A549 (cell line): ENCODE data around the gene PSMB7. TPM values are rescaled to one million over a fixed set of nuclear protein-coding genes. Genes with fewer than 3 reads are reported as not detected.

ENCODE experiments used
- ATAC-seq, 2 experiments: fragments of 200-7000 bp in 1 of 2; fragments of >200 bp in 1 of 2; cut with Nextera tagmentation in 1 of 2; cut with Tn5 transposase in 1 of 2; 3 replicates each; pipeline versions ENCODE4 v1.8.0 to v1.9.1; 2018 to 2020; ENCODE audit warnings: mild to moderate bottlenecking in 1 of 2, moderate library complexity in 1 of 2
- CTCF ChIA-PET: fragments of 300-600 bp; sonication (Branson Sonifier 250); formaldehyde crosslinking; extraction: SDS; loops from one replicate; lab custom pipeline; 2021; ENCODE audit warnings: antibody characterized with exemption, inconsistent platforms; lab: Yijun Ruan, JAX
- POLR2A ChIA-PET: fragments of 350-600 bp; formaldehyde crosslinking; extraction: SDS; loops from one replicate; lab custom pipeline; 2021; ENCODE audit warnings: antibody characterized with exemption, inconsistent platforms; lab: Yijun Ruan, JAX
- DNase-seq, 2 experiments: peaks; one replicate each; pipeline versions ENCODE4 v3.0.0 to v3.0.0-alpha.2; 2011 to 2016; ENCODE audit warnings: low read depth in 1 of 2, low spot score in 1 of 2
- FAIRE-seq: peaks from 2 replicates; lab custom pipeline; 2011; peaks lifted over from hg19 to GRCh38; lab: Jason Lieb, UNC
- H3K27ac ChIP-seq, 2 experiments: fragments of >200 bp; sonication (Bioruptor Twin); formaldehyde crosslinking; 3 replicates each; pipeline ENCODE4 v1.5.1; 2016 to 2017
- H3K4me1 ChIP-seq: fragments of >200 bp; sonication (Bioruptor Twin); formaldehyde crosslinking; 3 replicates; pipeline ENCODE4 v1.6.1; 2016
- H3K4me2 ChIP-seq: fragments of >200 bp; sonication (Bioruptor Twin); formaldehyde crosslinking; 3 replicates; pipeline ENCODE4 v1.6.1; 2016
- H3K4me3 ChIP-seq: fragments of >200 bp; sonication (Bioruptor Twin); formaldehyde crosslinking; 3 replicates; pipeline ENCODE4 v1.5.1; 2016
- H3K9me3 ChIP-seq: fragments of >200 bp; sonication (Bioruptor Twin); formaldehyde crosslinking; 3 replicates; pipeline ENCODE4 v1.6.1; 2016
- ATOH8 ChIP-seq: fragments of 250-450 bp; sonication (Bioruptor Pico); IDR thresholded peaks from 2 replicates; pipeline ENCODE4 v1.5.0; 2020; ENCODE audit warnings: low read depth, mild to moderate bottlenecking, moderate library complexity
- BHLHE40 ChIP-seq: IDR thresholded peaks from 2 replicates; pipeline ENCODE4 v1.6.1; 2012; ENCODE audit warnings: low read depth, low read length, inconsistent platforms
- CEBPB ChIP-seq, 2 experiments: fragments of >200 bp in 1 of 2; sonication (Bioruptor Twin) in 1 of 2; formaldehyde crosslinking in 1 of 2; IDR thresholded peaks; 2 replicates each; pipeline ENCODE4 v1.6.1; 2012 to 2016
- CHD4 ChIP-seq: fragments of 200-600 bp; sonication (generic); IDR thresholded peaks from 2 replicates; pipeline ENCODE4 v1.6.1; 2016; ENCODE audit warnings: antibody characterized with exemption, mild to moderate bottlenecking, borderline replicate concordance
- E2F6 ChIP-seq: IDR thresholded peaks from 2 replicates; pipeline ENCODE4 v1.6.1; 2012; ENCODE audit warnings: low read depth, borderline replicate concordance
- ESRRA ChIP-seq: fragments of 150-350 bp; IDR thresholded peaks from 2 replicates; pipeline ENCODE4 v1.6.1; 2014; ENCODE audit warnings: mild to moderate bottlenecking, low read length, borderline replicate concordance
- FOSL2 ChIP-seq, 2 experiments: fragments of 450-650 bp in 1 of 2; fragments of >200 bp in 1 of 2; sonication (Bioruptor Twin) in 1 of 2; formaldehyde crosslinking; IDR thresholded peaks; 2 replicates each; pipeline versions ENCODE4 v1.5.0 to v1.6.1; 2016 to 2020; ENCODE audit warnings: mild to moderate bottlenecking in 1 of 2, moderate library complexity in 1 of 2
- GATA3 ChIP-seq: IDR thresholded peaks from 2 replicates; pipeline ENCODE4 v1.6.1; 2012; ENCODE audit warnings: borderline replicate concordance
- HOXA7 ChIP-seq: fragments of 250-450 bp; sonication (Bioruptor Pico); IDR thresholded peaks from 2 replicates; pipeline ENCODE4 v1.5.0; 2020; ENCODE audit warnings: mild to moderate bottlenecking, moderate library complexity
- HOXB5 ChIP-seq: fragments of 250-450 bp; sonication (Bioruptor Pico); IDR thresholded peaks from 2 replicates; pipeline ENCODE4 v1.5.0; 2020; ENCODE audit warnings: mild to moderate bottlenecking, moderate library complexity
- JUNB ChIP-seq: fragments of >200 bp; sonication (Bioruptor Twin); formaldehyde crosslinking; IDR thresholded peaks from 2 replicates; pipeline ENCODE4 v1.6.1; 2016
- NFE2L2 ChIP-seq: fragments of 150-350 bp; conservative IDR thresholded peaks from 2 replicates; pipeline ENCODE4 v1.6.1; 2014; ENCODE audit warnings: low read length
- NR3C1 ChIP-seq: fragments of >200 bp; sonication (Bioruptor Twin); formaldehyde crosslinking; IDR thresholded peaks from 3 replicates; pipeline ENCODE4 v1.6.1; 2017
- RFX5 ChIP-seq: fragments of 450-650 bp; IDR thresholded peaks from 2 replicates; pipeline ENCODE4 v1.7.1; 2014; ENCODE audit warnings: antibody characterized with exemption, mild to moderate bottlenecking, moderate library complexity
- TFCP2L1 ChIP-seq: fragments of 250-450 bp; sonication (Bioruptor Pico); IDR thresholded peaks from 2 replicates; pipeline ENCODE4 v1.5.0; 2021; ENCODE audit warnings: mild to moderate bottlenecking
- TP53 ChIP-seq: fragments of 250-450 bp; sonication (Bioruptor Pico); IDR thresholded peaks from 2 replicates; pipeline ENCODE4 v1.5.0; 2021; ENCODE audit warnings: mild to moderate bottlenecking, moderate library complexity
- ZC3H11A ChIP-seq: fragments of 450-650 bp; IDR thresholded peaks from 2 replicates; pipeline ENCODE4 v1.6.1; 2014; ENCODE audit warnings: antibody characterized with exemption, mild to moderate bottlenecking
- WGBS: methylation state at CpG from one replicate; pipeline ENCODE4 v1.1.6; 2017; ENCODE audit errors: missing lambda C conversion rate; 5-methylcytosine and 5-hydroxymethylcytosine counted together
- polyA plus RNA-seq, 4 experiments: library from polyadenylated mRNA; depleted of rRNA in 3 of 4; stranded (reverse); fragments of >200 nt; fragmentation: RNase III in 1 of 4; extraction: RNeasy Plus Mini Kit Qiagen cat#74134 plus additional on column Dnase treatment in 1 of 4; gene quantifications; 2 replicates in 3 of 4; 3 replicates in 1 of 4; pipeline ENCODE4 v1.2.3, GENCODE V29; 2011 to 2017
- TF ChIP-seq, protein P1 (sequence below): IDR thresholded peaks from 2 replicates; pipeline ENCODE4 v1.6.1; 2012
- TF ChIP-seq, protein P2 (sequence below): IDR thresholded peaks from 2 replicates; pipeline ENCODE4 v1.6.1; 2012
- TF ChIP-seq, protein P3 (sequence below): fragments of 200-600 bp; sonication (generic); IDR thresholded peaks from 2 replicates; pipeline ENCODE4 v1.6.1; 2016; ENCODE audit warnings: antibody characterized with exemption, mild to moderate bottlenecking, moderate library complexity

Gene PSMB7
- polyA plus RNA-seq, 2 of the 4 experiments (the other 2 are of a cell fraction) = 332 to 418 TPM

- Histone ChIP-seq H3K9me3 (no peaks in the 10 kb centered on the region), H3K4me1 (peaks cover 75% of the 10 kb centered on the region), H3K4me3 (0 out of 3 replicates have a peak overlapping the region, but pooled peaks have one; percentile 6), H3K4me2 (peak overlapping the region; percentile 64), H3K27ac (peak overlapping the region; percentile 68 to 84)
- 43% methylated on average over 12 of the region's 12 CpGs for WGBS
- ChIA-PET CTCF (interaction anchor here (0.6 to 32.7 kb wide), 15 partner anchors 15 to 868 kb away, joined by 3 to 429 read pairs (median 4); partner anchors contain the start of gene PSMB7), POLR2A (interaction anchor here (1.1 to 1.2 kb wide), 2 partner anchors 8 to 10 kb away, joined by 3 read pairs; no protein-coding TSS in a partner anchor)
- DNase-seq (peak in 1 of 2 experiments; percentile 29), ATAC-seq (peak; percentile 17 to 30; a peak in 4 of 6 replicates), FAIRE-seq (no peak)
- no peak for TF ChIP-seq NFE2L2
- no peak for TF ChIP-seq HOXA7 (CRISPR knock-in tag)
- peak in 1 of 2 experiments; percentile 64; a peak in 2 of 4 replicates for TF ChIP-seq CEBPB (IDR thresholded peaks at IDR 0.05)
Observed at GRCh38 chr9:124392254-124392870, 22.9 kb downstream of the PSMB7 start.

DNA sequence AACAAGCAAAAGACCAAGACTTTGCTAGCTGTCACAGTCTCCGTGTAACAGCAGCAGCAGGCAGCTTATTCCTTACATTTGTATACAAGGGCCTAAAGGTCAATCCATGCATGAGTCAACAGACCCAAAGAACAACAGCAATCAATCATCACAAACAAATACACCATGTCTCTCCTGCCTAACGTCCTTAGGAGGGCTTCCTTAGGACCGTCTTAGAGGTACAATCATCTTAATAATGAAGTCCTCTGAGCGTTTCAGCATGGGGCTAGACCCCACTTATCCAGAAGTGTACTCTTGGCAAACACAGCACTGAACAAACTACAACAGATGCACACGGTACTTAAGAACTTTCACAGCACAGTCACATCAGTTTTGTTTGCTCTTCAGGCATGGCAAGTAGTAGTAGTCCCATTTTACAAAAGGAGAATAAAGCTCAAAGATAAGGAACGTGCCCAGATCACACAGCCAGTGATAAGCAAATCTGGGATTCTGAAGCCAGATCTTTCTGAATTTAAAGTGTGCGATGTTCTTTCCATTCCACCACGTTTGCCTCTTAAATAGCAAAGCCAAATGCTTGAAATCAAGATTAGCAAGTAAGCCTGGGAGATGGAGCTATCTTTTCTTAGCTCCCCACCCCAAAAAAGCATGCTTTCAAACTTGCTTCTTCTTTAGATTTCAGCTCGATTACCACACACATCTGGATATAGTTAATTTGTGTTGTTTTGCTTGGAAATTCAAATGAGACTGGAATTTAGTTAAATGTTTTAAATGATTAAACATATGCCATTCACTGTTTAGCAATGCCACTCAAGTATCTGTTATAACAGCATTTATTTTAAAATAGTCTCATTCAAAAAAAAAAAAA, 24.2 kb downstream of the PSMB7 start:
- FAIRE-seq (peak; percentile 13), DNase-seq (peak; percentile 71 to 82)
- H3K4me2 ChIP-seq = peak overlapping the region; percentile 64
- 8% methylated on average over 9 of the region's 9 CpGs for WGBS
- peak overlapping the region; percentile 68 to 72; a peak in 5 of 6 replicates for H3K27ac ChIP-seq
- CTCF ChIA-PET = interaction anchor here (0.6 to 32.7 kb wide), 6 partner anchors 14 to 574 kb away, joined by 3 to 429 read pairs (median 4); partner anchors contain the start of gene PSMB7
- TF ChIP-seq, protein P1, sequence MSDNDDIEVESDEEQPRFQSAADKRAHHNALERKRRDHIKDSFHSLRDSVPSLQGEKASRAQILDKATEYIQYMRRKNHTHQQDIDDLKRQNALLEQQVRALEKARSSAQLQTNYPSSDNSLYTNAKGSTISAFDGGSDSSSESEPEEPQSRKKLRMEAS = peak; percentile 78
- peak; percentile 94; the same call in 1 of the 2 replicates for TF ChIP-seq HOXB5 (CRISPR knock-in tag)
- 0 out of 2 replicates have a peak, but pooled peaks have one; percentile 31 for TF ChIP-seq JUNB
- TF ChIP-seq, protein P2, sequence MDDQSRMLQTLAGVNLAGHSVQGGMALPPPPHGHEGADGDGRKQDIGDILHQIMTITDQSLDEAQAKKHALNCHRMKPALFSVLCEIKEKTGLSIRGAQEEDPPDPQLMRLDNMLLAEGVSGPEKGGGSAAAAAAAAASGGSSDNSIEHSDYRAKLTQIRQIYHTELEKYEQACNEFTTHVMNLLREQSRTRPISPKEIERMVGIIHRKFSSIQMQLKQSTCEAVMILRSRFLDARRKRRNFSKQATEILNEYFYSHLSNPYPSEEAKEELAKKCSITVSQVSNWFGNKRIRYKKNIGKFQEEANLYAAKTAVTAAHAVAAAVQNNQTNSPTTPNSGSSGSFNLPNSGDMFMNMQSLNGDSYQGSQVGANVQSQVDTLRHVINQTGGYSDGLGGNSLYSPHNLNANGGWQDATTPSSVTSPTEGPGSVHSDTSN = peak; percentile 78
- TF ChIP-seq TFCP2L1 = no peak
- TF ChIP-seq ZC3H11A = no peak
- no peak for TF ChIP-seq FOSL2 (IDR thresholded peaks at IDR 0.05)
- peak; percentile 74 for TF ChIP-seq FOSL2 (CRISPR knock-in tag; IDR thresholded peaks at IDR 0.05)
- TF ChIP-seq CEBPB (IDR thresholded peaks at IDR 0.05) = peak in 1 of 2 experiments; percentile 59; a peak in 1 of 4 replicates
- no peak for TF ChIP-seq TP53 (CRISPR knock-in tag)
- peak; percentile 87 for TF ChIP-seq GATA3
- TF ChIP-seq, all 56 proteins: peak for 7
- no peaks in the 10 kb centered on the region for H3K9me3 ChIP-seq
- H3K4me3 ChIP-seq = no peak overlapping the region
- peak; percentile 17 to 74; a peak in 3 of 6 replicates for ATAC-seq
- POLR2A ChIA-PET = interaction anchor here (1.2 kb wide), 1 partner anchor 11 kb away, joined by 3 read pairs; no protein-coding TSS in a partner anchor
- H3K4me1 ChIP-seq = peaks cover 88% of the 10 kb centered on the region

DNA sequence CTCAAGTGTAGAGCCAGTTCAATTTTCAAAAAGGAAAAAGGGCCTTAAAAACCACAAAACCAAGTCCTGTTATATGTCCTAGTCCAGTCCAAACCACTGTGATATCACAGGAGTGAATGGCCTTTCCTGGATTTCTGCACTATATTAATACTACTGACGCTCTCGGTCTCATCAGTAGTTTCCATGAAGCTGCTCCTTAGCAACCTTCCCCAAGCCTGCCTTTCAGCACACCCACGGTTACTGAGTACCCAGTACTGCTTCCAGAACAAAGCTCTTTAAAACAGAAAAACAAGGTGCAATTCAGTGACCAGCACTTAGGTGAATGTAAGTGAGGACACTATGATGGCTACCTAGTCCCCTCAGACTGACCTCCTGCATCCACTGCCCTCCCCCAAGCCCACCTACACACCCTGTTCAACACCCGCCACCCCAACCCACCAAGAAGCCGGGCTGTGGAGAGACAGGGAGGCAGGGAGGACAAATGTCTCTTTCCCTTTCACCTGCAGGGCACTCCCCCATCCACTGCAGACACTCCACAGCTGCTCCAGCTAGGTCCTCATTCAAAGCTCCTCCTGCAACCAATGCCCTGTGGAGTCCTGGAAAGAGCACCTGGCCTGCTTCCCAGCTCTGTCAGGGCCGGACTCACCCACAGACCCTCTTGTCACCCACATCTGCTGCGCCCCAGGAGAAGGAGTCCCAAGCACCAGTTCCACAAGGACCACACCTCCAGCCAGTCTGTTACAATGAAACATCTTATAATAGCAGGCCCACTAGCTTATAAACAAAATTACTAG, 25.9 kb downstream of the PSMB7 start:
- ChIA-PET CTCF (interaction anchor here (1.1 to 32.7 kb wide), 6 partner anchors 12 to 317 kb away, joined by 3 to 429 read pairs (median 11); partner anchors contain the start of gene PSMB7), POLR2A (no interaction called here)
- H3K4me3 ChIP-seq = no peak overlapping the region
- H3K4me1 ChIP-seq = peaks cover 89% of the 10 kb centered on the region
- H3K9me3 ChIP-seq = no peaks in the 10 kb centered on the region
- no peak overlapping the region for H3K4me2 ChIP-seq
- DNase-seq (no peak), FAIRE-seq (no peak), ATAC-seq (no peak)
- 94% methylated on average over 7 of the region's 7 CpGs for WGBS
- peak overlapping the region in 1 of 2 experiments; percentile 61; a peak in 3 of 6 replicates for H3K27ac ChIP-seq
- TF ChIP-seq NR3C1 = no peak
- TF ChIP-seq RFX5 = no peak
- TF ChIP-seq BHLHE40 = no peak
- no peak for TF ChIP-seq CHD4
- no peak for TF ChIP-seq ESRRA
- TF ChIP-seq, protein P3, sequence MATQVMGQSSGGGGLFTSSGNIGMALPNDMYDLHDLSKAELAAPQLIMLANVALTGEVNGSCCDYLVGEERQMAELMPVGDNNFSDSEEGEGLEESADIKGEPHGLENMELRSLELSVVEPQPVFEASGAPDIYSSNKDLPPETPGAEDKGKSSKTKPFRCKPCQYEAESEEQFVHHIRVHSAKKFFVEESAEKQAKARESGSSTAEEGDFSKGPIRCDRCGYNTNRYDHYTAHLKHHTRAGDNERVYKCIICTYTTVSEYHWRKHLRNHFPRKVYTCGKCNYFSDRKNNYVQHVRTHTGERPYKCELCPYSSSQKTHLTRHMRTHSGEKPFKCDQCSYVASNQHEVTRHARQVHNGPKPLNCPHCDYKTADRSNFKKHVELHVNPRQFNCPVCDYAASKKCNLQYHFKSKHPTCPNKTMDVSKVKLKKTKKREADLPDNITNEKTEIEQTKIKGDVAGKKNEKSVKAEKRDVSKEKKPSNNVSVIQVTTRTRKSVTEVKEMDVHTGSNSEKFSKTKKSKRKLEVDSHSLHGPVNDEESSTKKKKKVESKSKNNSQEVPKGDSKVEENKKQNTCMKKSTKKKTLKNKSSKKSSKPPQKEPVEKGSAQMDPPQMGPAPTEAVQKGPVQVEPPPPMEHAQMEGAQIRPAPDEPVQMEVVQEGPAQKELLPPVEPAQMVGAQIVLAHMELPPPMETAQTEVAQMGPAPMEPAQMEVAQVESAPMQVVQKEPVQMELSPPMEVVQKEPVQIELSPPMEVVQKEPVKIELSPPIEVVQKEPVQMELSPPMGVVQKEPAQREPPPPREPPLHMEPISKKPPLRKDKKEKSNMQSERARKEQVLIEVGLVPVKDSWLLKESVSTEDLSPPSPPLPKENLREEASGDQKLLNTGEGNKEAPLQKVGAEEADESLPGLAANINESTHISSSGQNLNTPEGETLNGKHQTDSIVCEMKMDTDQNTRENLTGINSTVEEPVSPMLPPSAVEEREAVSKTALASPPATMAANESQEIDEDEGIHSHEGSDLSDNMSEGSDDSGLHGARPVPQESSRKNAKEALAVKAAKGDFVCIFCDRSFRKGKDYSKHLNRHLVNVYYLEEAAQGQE = no peak
- no peak for TF ChIP-seq E2F6
- no peak for TF ChIP-seq ATOH8 (CRISPR knock-in tag)
